CD4-positive, alpha-beta T cell treated with Interleukin-10 for 1 hour (primary cell): Measurements from ENCODE around the gene PACS1.
"Not testable (repeated sequence)": the region's sequence is repeated elsewhere in the genome, so short reads cannot be mapped to it uniquely, and the experiment has no call there.

Source experiments
- DNase-seq: peaks from one replicate; pipeline ENCODE4 v3.0.0-alpha.2; 2020

The PACS1 gene

DNA sequence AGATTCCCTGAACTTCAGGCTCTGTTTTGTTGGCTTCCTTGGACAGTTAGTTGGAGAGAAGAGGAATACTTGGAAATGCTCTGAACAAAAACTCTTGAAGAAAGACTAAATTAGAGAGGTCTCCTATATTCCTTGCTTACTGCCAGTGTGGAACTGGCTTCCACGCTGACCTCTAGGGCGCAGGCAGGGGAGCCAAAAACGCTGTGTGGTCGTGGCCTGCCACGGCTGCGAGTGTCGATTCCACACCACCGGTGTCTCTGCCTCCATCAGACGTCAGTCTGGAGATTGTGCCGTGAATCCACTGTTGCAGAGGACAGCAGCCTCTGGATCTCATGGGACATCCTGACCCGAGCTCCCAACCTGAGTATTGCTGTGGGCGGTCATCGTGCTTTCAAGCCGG is 160.9 kb downstream of the PACS1 start:
- DNase-seq, result no peak

GRCh38 chr11:66231561-66231960 is 161.5 kb downstream of the PACS1 start:
- no peak for DNase-seq

DNA sequence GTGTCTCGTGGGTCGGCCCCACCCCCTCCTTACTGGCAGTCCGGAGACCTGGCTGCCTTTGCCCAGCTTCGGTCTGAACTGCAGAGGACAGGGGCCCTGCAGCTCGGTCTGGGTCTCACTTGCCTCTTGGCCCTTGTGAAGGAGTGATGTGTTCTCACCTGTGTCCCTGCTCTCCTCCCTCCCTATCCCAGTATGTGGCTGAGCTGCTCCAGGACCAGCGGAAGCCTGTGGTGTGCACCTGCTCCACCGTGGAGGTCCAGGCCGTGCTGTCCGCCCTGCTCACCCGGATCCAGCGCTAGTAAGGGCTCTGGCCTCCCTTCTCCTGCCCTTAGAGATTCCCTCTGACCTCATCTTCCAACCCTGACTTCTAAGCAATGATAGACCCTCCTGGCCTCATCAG is 162.7 kb downstream of the PACS1 start:
- no peak for DNase-seq

DNA sequence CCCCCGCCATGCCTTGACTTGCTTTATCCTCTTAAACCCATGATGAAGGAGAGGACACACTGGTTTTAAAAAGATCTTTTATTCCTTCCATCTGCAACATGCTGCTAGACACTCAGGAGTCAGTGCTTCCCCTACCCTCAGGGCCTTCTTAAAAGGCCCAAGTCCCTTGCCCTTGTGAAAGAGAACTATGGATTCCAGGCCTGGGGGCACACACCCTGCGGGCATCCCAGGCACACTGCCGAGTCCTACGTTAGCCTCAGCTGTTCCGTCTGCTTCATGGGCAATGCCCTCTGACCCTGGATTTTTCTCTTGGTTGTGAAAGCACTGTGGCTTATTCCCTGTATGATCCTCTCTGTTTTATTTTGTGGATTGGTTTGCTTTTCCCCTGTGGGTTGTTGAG is 163.2 kb downstream of the PACS1 start:
- DNase-seq, result no peak

GRCh38 chr11:66235141-66235540 is 165.1 kb downstream of the PACS1 start:
- DNase-seq, result no peak

- no peak for DNase-seq
These were observed 167.8 kb downstream of the PACS1 start for GRCh38 chr11:66237867-66238266.

- DNase-seq, result no peak
These were observed 168.8 kb downstream of the PACS1 start for GRCh38 chr11:66238786-66239413.

DNA sequence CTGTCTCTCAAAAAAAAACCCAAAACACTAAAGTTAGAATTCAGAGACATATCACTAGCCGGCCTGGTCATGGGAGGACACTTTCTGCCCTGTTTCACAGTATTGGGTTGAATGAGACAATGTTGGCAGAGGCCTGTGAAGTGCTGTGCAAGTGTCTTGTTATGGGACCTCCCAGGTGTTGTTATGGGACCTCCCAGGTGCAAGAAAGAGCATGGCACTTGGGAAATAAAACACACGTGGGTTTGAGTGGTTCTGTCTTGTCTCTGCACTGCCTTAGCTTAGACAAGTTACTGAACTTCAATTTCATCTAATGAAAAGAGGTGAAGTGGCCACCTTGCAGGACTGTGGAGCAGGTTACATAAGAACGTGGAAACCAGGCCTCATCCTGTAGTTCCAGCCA is 169.4 kb downstream of the PACS1 start:
- DNase-seq, result no peak

- DNase-seq, result no peak
These were observed 170.1 kb downstream of the PACS1 start for GRCh38 chr11:66239998-66240780.

DNA sequence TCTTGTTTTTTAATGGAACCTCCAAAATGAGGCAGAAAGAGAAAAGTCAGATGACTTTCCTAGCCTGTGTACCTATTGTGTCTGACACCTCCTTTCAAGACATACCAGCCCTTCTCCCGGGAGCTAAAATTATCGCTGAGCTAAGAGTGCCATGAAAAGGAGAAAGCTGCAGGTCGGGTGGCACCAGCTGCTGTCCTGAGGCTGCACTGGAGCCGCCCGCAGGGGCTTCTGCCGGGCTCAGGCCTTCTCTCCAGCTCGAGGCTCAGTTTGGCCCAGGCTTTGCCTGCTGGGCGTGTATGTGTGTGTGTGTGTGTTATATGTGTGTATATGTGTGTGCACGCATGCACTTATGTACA is 170.7 kb downstream of the PACS1 start:
- no peak for DNase-seq

DNA sequence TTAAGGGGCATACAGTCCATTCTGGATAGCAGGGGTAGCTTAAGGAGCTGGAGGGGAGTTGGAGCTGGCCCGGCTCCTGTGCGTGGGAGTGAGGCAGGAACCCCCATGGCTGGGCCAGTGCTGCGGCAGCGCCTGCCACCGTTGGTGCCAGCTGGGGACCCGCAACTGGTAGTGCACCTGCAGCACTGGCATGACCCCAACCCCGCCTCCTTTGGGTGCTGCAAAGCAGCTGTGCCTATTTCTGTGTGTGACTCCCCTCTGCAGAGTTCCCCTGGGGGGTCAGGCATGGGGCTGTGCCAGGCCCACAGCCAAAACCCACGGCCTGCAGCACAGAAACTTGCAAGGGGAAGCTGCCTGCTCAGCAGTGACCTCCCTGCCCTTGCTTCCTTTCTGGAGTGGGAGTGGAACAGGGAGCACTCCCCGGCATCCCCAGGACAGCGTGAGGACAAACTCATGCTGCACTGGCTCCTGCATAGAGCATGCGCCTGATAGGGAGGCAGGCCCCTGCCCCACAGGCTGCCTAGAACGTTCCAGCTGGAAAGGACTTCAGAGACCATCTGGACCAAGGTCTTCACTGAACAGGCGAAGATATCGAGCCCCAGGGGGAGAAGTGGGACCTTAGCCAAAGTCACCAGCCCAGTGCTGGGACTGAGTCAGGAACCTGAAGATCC is 172.2 kb downstream of the PACS1 start:
- no peak for DNase-seq

- DNase-seq, result no peak
These were observed 173.9 kb downstream of the PACS1 start for GRCh38 chr11:66243782-66244535.

DNA sequence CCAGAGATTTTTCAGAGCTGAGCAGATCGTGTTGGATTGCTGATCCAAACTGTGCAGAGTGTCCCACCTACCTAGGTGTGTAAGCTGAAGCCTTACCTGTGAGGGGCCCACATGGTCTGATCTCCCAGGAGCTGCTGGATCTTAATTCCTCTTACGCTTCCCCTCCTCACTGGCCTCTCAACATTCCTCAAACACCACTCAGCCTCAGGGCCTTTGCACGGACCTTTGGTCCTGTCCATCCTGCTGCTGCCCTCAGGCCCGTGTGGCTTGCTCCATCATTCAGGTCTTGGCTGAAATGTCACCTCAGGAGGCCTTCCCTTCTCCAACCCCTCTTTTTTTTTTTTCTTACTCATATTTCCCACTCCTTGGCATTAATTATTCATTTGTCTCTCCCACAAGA is 177.2 kb downstream of the PACS1 start:
- DNase-seq, result no peak

GRCh38 chr11:66247801-66248200 is 177.7 kb downstream of the PACS1 start:
- DNase-seq, result no peak

DNA sequence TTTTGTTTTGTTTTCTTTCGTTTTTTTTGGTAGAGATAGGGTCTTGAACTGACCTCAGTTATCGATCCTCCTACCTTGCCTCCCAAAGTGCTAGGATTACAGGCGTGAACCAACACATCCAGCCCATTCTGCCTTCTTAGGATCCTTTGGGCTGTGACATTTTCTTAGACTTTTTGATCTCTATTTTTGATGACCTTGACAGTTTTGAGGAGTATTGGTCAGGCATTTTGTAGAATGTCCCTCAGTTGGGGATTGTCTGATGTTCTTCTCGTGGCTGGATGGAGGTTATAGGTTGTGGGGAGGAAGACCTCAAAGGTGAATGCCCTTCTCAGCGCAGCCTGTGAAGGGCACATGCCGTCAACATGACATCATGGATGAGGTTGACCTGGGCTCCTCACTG is 178.8 kb downstream of the PACS1 start:
- no peak for DNase-seq

- no peak for DNase-seq
These were observed 181.7 kb downstream of the PACS1 start for GRCh38 chr11:66251809-66252208.

GRCh38 chr11:66253081-66253480 is 183.0 kb downstream of the PACS1 start:
- DNase-seq, result not testable (repeated sequence)

- DNase-seq, result no peak
These were observed 188.4 kb downstream of the PACS1 start for GRCh38 chr11:66258473-66258893.

- no peak for DNase-seq
These were observed 189.2 kb downstream of the PACS1 start for GRCh38 chr11:66259225-66259624.

- DNase-seq, result no peak
These were observed 189.9 kb downstream of the PACS1 start for GRCh38 chr11:66259956-66260355.

DNA sequence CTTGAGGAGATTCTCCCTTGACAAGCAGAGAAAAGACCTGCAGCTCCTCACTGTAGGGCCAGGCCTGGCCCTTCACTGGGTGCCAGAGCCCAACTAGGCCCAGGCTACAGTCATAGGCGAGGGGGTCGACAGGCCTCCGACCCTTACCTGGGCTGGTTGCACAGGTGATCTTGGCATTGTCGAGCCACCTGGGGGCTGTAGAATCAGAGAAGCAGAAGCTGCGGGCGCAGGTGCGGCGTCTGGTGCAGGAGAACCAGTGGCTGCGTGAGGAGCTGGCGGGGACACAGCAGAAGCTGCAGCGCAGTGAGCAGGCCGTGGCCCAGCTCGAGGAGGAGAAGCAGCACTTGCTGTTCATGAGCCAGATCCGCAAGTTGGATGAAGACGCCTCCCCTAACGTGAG is 191.5 kb downstream of the PACS1 start:
- no peak for DNase-seq

DNA sequence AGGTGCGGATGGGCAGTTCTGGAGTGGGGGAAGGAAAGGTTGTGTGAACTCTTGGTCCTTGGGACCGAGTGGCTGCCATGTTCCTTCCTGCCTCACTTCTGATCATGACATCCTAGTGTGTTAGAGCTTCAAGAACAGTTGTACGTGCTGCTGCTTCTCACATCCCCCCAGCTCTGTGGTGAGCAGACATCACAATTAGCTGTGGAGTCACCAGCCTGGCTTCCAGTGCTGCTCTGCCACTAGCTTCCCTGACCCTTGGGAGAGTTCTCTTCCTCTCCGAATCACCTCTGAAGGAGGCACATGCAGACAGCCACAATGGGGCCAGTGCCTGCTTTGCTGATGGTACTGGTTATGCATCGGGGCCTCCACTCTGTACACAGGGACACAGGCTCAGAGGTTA is 192.1 kb downstream of the PACS1 start:
- no peak for DNase-seq

DNA sequence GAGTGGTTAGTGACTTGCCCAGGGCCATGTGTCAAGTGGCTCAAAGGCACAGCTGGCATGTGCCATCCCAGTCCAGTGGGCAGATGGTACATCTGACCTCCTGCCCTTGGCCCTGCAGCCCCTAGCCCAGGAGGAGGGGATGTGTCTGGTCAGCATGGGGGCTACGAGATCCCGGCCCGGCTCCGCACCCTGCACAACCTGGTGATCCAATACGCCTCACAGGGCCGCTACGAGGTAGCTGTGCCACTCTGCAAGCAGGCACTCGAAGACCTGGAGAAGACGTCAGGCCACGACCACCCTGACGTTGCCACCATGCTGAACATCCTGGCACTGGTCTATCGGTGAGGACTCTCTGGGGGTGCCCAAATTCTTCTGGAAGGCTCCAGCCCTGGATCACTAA is 192.6 kb downstream of the PACS1 start:
- no peak for DNase-seq

DNA sequence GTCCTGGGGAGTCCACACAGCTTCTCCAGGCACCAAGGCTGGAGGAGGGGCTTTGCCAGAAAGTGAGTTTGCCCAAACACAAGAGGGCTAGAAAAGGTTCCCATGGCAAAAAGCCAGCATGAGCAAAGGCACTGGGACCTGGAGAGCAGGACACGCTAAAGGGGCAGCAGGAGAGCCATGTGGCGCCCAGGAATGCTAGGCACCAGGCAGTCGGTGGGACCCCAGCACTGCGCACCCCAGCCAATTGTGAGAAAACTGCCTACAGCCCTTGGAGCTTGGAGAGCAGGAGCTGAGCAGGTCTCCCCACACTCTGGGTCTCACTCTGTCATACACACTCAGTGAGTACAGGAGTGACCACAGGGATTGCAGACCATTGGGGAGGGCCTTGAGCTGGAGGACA is 193.2 kb downstream of the PACS1 start:
- DNase-seq, result no peak
